ENCODE measurements around the gene OR1N2. TPM values are rescaled to one million over a fixed set of nuclear protein-coding genes. Genes with fewer than 3 reads are reported as not detected.

OR1N2 gene, protein sequence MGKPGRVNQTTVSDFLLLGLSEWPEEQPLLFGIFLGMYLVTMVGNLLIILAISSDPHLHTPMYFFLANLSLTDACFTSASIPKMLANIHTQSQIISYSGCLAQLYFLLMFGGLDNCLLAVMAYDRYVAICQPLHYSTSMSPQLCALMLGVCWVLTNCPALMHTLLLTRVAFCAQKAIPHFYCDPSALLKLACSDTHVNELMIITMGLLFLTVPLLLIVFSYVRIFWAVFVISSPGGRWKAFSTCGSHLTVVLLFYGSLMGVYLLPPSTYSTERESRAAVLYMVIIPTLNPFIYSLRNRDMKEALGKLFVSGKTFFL
- not detected in 2 replicates for total RNA-seq

GRCh38 chr9:122552812-122553211, at the start of gene OR1N2:
Gene OR1N2 (plus strand): TSS chr9:122553112. CDS start chr9:122553212, 100 bp downstream.
- Histone ChIP-seq H3K27me3 (ENCODE audit: control insufficient read depth, insufficient read depth, low read length) (peaks cover 4% of the 10 kb centered on the region), H3K4me3 (ENCODE audit: low read depth, low read length) (no peak within 1 kb of the TSS), H3K36me3 (ENCODE audit: control insufficient read depth, insufficient read depth, low read length) (no peaks in the 10 kb centered on the region)
- TF ChIP-seq, protein P1, sequence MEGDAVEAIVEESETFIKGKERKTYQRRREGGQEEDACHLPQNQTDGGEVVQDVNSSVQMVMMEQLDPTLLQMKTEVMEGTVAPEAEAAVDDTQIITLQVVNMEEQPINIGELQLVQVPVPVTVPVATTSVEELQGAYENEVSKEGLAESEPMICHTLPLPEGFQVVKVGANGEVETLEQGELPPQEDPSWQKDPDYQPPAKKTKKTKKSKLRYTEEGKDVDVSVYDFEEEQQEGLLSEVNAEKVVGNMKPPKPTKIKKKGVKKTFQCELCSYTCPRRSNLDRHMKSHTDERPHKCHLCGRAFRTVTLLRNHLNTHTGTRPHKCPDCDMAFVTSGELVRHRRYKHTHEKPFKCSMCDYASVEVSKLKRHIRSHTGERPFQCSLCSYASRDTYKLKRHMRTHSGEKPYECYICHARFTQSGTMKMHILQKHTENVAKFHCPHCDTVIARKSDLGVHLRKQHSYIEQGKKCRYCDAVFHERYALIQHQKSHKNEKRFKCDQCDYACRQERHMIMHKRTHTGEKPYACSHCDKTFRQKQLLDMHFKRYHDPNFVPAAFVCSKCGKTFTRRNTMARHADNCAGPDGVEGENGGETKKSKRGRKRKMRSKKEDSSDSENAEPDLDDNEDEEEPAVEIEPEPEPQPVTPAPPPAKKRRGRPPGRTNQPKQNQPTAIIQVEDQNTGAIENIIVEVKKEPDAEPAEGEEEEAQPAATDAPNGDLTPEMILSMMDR (IDR thresholded peaks at IDR 0.05; ENCODE audit: insufficient read depth, low read length, poor library complexity, severe bottlenecking): no peak
- no peak for DNase-seq (ENCODE audit: low read depth)

DNA sequence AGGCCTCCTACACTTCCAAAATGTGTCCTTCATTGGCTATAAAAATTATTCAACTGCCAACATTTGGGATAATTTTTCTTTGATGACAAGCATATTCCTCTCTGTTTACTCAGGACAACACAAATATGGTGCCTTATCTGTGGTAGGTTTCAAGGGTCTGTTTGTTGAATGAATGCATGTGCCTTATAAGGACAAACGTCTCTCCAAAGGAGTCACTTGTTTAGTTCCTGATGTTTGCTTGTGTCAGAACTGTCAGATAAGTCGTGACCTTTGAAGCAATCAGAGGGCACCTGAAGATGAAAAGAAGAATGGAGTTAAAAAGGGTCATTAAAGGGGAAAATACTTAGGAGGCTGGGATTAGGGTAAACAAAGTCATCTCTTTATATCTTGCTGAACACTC, 45.9 kb upstream of the OR1N2 start:
- no peaks in the 10 kb centered on the region for H3K36me3 ChIP-seq (ENCODE audit: control insufficient read depth, insufficient read depth, low read length)
- DNase-seq (ENCODE audit: low read depth): no peak
- H3K27me3 ChIP-seq (ENCODE audit: control insufficient read depth, insufficient read depth, low read length): no peaks in the 10 kb centered on the region
- no peak overlapping the region for H3K4me3 ChIP-seq (ENCODE audit: low read depth, low read length)
- TF ChIP-seq, protein P1 (IDR thresholded peaks at IDR 0.05; ENCODE audit: insufficient read depth, low read length, poor library complexity, severe bottlenecking): no peak

DNA sequence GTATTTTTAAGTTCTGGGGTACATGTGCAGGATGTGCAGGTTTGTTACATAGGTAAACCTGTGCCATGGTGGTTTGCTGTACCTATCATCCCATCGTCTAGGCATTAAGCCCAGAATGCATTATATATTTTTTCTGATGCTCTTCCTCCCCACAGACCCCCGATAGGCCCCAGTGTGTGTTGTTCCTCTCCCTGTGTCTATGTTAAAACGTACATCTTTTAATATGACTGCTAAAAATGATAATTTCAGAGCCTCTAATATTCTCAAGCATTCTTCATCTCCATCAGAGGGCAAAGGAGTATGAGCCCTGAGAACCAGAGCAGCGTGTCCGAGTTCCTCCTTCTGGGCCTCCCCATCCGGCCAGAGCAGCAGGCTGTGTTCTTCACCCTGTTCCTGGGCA, 42.4 kb upstream of the OR1N2 start, which contains the start of gene OR1J2:
Gene OR1J2, plus strand, starts transcription at position 301 of the 400 bp plus-strand sequence. Its CDS starts 0 bp downstream, at position 301.
- H3K4me3 ChIP-seq (ENCODE audit: low read depth, low read length): no peak within 1 kb of the TSS
- no peaks in the 10 kb centered on the region for H3K27me3 ChIP-seq (ENCODE audit: control insufficient read depth, insufficient read depth, low read length)
- H3K36me3 ChIP-seq (ENCODE audit: control insufficient read depth, insufficient read depth, low read length): no peaks in the 10 kb centered on the region
- DNase-seq (ENCODE audit: low read depth): no peak
- TF ChIP-seq, protein P1 (IDR thresholded peaks at IDR 0.05; ENCODE audit: insufficient read depth, low read length, poor library complexity, severe bottlenecking): no peak

GRCh38 chr9:122518226-122518625, 34.7 kb upstream of the OR1N2 start:
- TF ChIP-seq, protein P1 (IDR thresholded peaks at IDR 0.05; ENCODE audit: insufficient read depth, low read length, poor library complexity, severe bottlenecking): no peak
- Histone ChIP-seq H3K4me3 (ENCODE audit: low read depth, low read length) (no peak overlapping the region), H3K36me3 (ENCODE audit: control insufficient read depth, insufficient read depth, low read length) (no peaks in the 10 kb centered on the region), H3K27me3 (ENCODE audit: control insufficient read depth, insufficient read depth, low read length) (no peaks in the 10 kb centered on the region)
- DNase-seq (ENCODE audit: low read depth): no peak

GRCh38 chr9:122518841-122519240, 34.1 kb upstream of the OR1N2 start, which contains the start of gene OR1J4:
Gene OR1J4 (plus strand): TSS chr9:122519141. CDS start chr9:122519141, 0 bp downstream.
- TF ChIP-seq, protein P1 (IDR thresholded peaks at IDR 0.05; ENCODE audit: insufficient read depth, low read length, poor library complexity, severe bottlenecking): no peak
- no peaks in the 10 kb centered on the region for H3K36me3 ChIP-seq (ENCODE audit: control insufficient read depth, insufficient read depth, low read length)
- no peaks in the 10 kb centered on the region for H3K27me3 ChIP-seq (ENCODE audit: control insufficient read depth, insufficient read depth, low read length)
- no peak within 1 kb of the TSS for H3K4me3 ChIP-seq (ENCODE audit: low read depth, low read length)
- DNase-seq (ENCODE audit: low read depth): no peak
